DLD1 (cell line): ENCODE data around the gene TMEM116.
"Not testable (repeated sequence)": the region's sequence is repeated elsewhere in the genome, so short reads cannot be mapped to it uniquely, and the experiment has no call there.

Experiments used
- in situ Hi-C: cut with HindIII; loops from 2 replicates; pipeline ENCODE4 v1.10.0; 2017; ENCODE audit warnings: low sequenced_read_pairs

TMEM116 gene

GRCh38 chr12:111980598-111980997 lies 32.4 kb downstream of the TMEM116 start:
- in situ Hi-C loops = no loop called here

DNA sequence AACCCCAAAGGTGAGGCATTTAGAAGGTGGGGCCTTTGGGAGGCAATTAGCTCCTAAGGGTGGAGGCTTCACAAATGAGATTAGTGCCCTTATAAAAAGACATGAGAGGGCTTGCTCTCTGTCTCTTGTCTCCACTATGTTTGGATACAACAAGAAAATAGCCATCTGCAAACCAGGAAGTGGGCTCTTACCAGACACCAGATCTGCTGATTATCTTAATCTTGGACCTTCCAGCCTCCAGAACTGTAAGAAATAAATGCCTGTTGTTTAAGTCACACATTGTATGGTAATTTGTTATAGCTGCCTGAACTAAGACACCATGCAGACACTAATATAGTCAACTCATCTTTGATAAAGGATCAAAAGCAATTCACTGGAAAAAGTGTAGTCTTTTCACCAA lies 34.4 kb downstream of the TMEM116 start:
- in situ Hi-C loops = no loop called here

GRCh38 chr12:111976860-111977259 lies 36.1 kb downstream of the TMEM116 start:
- in situ Hi-C loops = no loop called here

- in situ Hi-C loops = no loop called here
These were observed 36.7 kb downstream of the TMEM116 start for GRCh38 chr12:111976291-111976690.

DNA sequence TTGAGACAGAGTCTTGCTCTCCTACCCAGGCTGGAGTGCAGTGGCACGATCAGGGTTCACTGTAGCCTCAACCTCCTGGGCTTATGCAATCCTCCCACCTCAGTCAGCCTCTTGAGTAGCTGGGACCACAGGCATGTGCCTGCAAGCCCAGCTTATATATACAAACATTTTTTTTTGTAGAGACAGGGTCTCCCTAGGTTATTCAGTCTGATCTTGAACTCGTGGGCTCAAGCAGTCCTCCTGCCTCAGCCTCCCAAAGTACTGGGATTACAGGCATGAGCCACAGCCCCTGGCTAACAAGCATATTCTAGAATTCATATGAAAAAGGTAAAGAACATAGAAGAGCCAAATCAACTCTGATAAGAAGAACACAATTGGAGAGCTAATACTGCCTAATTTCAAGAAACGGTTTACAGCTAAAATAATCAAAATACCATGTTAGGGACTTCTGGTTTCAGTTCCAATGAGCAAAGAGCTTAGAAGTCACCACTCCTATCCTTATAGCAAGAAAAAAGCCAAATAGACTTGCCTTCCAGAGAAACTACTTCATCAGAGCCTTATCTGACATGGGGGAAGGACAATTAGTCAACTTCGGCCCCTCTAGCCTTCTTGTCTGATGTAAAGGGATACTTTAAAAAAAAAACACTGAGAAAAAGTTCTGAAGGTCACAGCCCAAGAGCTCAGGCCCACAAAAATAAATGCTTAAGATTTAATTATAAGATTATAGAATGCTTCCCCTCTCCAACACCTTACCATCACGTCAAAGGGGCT lies 37.6 kb downstream of the TMEM116 start:
- in situ Hi-C loops = no loop called here

- in situ Hi-C loops = no loop called here
These were observed 41.2 kb downstream of the TMEM116 start for GRCh38 chr12:111971800-111972199.

GRCh38 chr12:111964935-111965334 lies 48.0 kb downstream of the TMEM116 start:
- in situ Hi-C loops = no loop called here

- in situ Hi-C loops = not testable (repeated sequence)
These were observed 53.4 kb downstream of the TMEM116 start for GRCh38 chr12:111959518-111959917.

DNA sequence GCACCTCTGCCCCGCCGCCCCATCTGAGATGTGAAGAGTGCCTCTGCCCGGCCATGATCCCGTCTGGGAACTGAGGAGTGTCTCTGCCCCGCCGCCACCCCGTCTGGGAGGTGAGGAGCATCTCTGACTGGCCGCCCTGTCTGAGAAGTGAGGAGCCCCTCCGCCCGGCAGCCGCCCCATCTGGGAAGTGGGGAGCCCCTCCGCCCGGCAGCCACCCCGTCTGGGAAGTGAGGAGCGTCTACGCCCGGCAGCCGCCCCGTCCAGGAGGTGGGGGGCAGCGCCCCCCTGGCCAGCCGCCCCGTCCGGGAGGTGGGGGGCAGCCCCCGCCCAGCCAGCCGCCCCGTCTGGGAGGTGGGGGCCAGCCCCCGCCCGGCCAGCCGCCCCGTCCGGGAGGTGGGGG lies 55.7 kb downstream of the TMEM116 start:
- in situ Hi-C loops = not testable (repeated sequence)

DNA sequence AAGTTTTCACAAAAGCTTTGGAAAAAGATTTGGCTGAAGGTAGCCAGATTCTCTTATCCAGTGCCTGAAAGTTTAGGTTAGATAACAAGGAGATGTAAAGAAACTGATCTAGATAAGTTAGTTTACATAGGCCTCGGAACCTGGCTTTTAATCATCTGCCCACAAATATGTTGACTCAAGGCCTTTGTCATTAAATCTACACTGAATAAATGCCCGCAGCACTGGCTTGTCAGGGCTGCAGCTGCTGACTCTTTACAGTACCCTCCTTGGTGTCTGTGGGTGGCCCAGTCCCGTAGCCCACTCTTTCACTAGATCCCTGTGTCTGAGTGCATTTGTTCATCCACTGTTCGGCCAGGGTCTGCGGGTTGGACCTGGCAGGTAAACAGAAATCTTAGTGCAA lies 58.0 kb downstream of the TMEM116 start:
- in situ Hi-C loops = no loop called here

GRCh38 chr12:111953455-111953854 lies 59.5 kb downstream of the TMEM116 start:
- in situ Hi-C loops = no loop called here

DNA sequence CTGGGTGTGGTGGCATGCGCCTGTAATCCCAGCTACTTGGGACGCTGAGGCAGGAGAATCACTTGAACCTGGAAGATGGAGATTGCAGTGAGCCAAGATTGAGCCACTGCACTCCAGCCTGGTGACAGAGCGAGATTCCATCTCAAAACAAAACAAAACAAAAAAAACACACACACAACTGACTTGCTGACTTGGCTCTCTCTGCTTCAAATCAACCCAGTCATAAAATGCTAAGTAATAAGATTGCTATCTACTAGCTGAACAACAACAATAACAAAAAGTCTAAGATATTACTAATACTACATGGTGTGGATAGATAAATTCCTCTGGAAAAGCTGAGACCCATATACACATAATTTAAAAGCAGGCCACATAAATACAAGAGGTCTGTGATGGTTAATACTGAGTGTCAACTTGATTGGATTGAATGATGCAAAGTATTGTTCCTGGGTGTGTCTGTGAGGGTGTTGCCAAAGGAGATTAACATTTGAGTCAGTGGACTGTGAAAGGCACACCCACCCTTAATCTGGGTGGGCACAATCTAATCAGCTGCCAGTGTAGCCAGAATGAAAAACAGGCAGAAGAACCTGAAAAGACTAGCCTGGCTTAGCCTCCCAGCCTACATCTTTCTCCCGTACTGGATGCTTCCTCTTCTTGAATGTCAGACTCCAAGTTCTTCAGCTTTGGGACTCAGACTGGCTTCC lies 60.7 kb downstream of the TMEM116 start:
- in situ Hi-C loops = not testable (repeated sequence)

DNA sequence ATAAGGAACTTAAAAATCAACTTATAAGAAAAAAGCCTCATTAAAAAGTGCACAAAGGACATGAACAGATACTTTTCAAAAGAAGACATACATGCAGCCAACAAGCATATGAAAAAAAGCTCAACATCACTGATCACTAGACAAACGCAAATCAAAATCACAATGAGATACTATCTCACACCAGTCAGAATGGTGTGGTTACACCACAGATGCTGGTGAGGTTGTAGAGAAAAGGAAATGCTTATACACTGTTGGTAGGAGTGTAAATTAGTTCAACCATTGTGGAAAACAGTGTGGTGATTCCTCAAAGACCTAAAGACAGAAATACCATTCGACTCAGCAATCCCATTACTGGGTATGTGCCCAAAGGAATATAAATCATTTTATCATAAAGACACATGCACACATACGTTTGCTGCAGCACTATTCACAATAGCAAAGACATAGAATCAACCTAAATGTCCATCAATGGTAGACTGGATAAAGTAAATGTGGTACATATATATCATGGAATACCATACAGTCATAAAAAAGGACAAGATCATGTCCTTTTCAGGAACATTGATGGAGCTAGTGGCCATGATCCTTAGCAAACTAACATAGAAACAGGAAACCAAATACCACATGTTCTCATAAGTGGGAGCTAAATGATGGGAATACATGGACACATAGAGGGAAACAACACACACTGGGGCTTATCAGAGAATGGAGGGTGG lies 61.8 kb downstream of the TMEM116 start:
- in situ Hi-C loops = not testable (repeated sequence)

GRCh38 chr12:111943929-111944328 lies 69.0 kb downstream of the TMEM116 start:
- in situ Hi-C loops = no loop called here

DNA sequence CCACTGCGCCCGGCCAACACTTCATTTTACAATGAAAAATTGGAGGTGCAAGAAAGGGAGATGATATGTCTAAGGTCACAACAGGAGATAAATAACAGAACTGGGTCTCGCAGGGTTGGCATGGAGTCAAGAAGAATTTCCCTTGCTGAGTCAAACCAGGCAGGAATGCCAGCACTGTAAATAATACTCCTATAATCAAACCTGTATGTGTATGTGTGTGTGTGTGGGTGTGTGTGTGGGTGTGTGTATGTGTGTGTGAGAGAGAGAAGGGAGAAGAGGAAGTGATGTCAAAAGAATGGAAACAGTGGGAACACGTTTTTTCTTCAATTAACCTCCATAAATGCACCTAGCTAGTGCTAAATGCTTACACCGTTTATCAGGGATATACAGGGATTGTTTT lies 70.4 kb downstream of the TMEM116 start:
- in situ Hi-C loops = no loop called here

DNA sequence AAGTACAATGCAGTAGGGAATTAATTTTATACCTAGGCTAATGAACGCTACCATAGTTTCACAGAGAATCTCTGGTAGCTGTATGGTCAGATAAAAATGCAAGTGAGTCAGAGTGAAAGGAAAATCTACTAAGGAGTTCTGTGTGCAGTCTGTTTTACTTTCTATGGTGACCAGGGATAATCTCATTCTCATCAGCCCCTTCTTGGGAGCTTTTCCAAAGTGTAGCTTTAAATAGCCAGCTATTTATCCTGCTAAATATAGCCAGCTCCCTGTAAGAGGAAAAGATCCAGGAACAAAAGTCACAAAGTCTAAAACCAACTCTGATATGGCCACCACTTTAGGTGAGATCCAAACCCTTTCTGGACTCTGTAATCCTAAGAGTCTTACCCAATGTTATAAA lies 75.5 kb downstream of the TMEM116 start:
- in situ Hi-C loops = no loop called here

GRCh38 chr12:111936869-111937268 lies 76.1 kb downstream of the TMEM116 start:
- in situ Hi-C loops = no loop called here

DNA sequence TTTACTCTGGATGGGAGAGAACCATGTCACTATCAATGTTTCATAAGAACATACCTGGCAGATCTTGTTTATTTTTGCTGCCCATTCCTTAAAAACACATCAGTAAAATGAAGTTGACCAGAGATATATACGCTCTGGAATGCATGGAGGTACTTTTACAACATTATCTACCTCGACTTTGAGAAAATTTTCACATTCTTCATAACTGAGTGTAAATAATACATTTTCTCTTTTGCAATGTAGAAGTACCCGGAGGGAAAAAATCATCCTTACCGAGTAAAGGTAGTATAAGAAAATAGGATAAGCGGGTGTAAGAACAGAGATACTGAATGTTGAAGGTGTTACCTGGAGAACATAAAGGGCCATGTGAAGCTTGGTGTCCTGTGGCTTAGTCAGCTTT lies 80.7 kb downstream of the TMEM116 start:
- in situ Hi-C loops = no loop called here

- in situ Hi-C loops = no loop called here
These were observed 85.6 kb downstream of the TMEM116 start for GRCh38 chr12:111927346-111927745.

DNA sequence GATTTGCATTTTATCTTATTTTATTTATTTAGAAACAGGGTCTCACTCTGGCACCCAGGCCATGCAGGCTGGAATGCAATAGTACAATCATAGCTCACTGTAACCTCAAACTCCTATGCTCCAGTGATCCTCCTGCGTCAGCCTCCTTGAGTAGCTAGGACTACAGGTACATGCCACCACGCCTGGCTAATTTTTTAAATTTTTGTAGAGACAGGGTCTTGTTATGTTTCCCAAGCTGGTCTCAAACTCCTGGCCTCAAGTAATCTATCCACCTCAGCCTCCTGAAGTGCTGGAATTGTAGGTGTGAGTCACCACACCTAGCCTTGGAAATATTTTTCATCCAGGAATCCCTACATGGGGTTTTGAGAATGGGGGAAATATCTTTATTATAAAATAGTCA lies 86.3 kb downstream of the TMEM116 start:
- in situ Hi-C loops = no loop called here

DNA sequence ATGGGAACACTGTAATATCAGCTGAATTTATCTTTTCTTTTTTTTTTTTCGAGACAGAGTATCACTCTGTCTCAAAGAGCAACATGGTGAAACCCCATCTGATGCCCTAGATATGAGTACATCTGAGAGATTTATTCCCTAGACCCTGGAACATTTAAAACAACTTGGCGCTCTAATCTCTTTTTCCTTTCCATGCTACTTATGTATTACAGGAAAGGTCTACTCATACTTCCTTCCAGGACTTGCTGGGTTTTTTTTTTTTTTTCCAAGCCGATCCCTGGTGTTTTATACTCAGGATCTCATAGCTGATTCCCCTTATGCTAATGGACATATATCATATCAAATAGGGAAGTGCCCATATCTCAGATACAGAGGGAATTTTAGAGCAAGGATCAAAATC lies 87.8 kb downstream of the TMEM116 start:
- in situ Hi-C loops = no loop called here

GRCh38 chr12:111907740-111908139 lies 105.2 kb downstream of the TMEM116 start:
- in situ Hi-C loops = no loop called here
